ENCODE data around the gene LPCAT1.
"Not testable (repeated sequence)": the region's sequence is repeated elsewhere in the genome, so short reads cannot be mapped to it uniquely, and the experiment has no call there.

Gene LPCAT1

GRCh38 chr5:1539393-1540161, 15.8 kb upstream of the LPCAT1 start:
- not testable (repeated sequence) for H3K27ac ChIP-seq (ENCODE audit: low read depth, low read length); H2BK5ac ChIP-seq (ENCODE audit: low read length); H3K4me2 ChIP-seq (ENCODE audit: low read length); H3K79me2 ChIP-seq (ENCODE audit: control insufficient read depth, insufficient read depth, low read length); H3K56ac ChIP-seq (ENCODE audit: low read length); DNase-seq; H3K4me1 ChIP-seq (ENCODE audit: control insufficient read depth, low read depth, low read length); H3K79me1 ChIP-seq (ENCODE audit: low read length); H4K8ac ChIP-seq (ENCODE audit: low read depth, low read length); H3K4ac ChIP-seq (ENCODE audit: low read depth, low read length); H2BK15ac ChIP-seq (replicated peaks; ENCODE audit: low read depth); H2AK5ac ChIP-seq (ENCODE audit: low read length); H3K4me3 ChIP-seq (ENCODE audit: low read length); H3K23ac ChIP-seq (ENCODE audit: low read length); H3K27me3 ChIP-seq (ENCODE audit: insufficient read depth, low read length, poor library complexity); H4K5ac ChIP-seq (ENCODE audit: low read length); H3K36me3 ChIP-seq (ENCODE audit: control insufficient read depth, insufficient read depth, low read length); H3K9ac ChIP-seq (ENCODE audit: low read length); H3K18ac ChIP-seq (ENCODE audit: low read length); H2BK120ac ChIP-seq (ENCODE audit: low read depth, low read length)
- no CpG with 5 or more reads among the region's 8 CpGs for WGBS (ENCODE audit: extremely low coverage, insufficient coverage, low lambda C conversion rate)

GRCh38 chr5:1538741-1539392, 15.1 kb upstream of the LPCAT1 start:
- no peak for DNase-seq
- WGBS (ENCODE audit: extremely low coverage, insufficient coverage, low lambda C conversion rate): no CpG with 5 or more reads among the region's 13 CpGs
- no peak overlapping the region for H2BK120ac ChIP-seq (ENCODE audit: low read depth, low read length)
- no peak overlapping the region for H3K4ac ChIP-seq (ENCODE audit: low read depth, low read length)
- H3K4me3 ChIP-seq (ENCODE audit: low read length): no peak overlapping the region
- H3K18ac ChIP-seq (ENCODE audit: low read length): no peak overlapping the region
- no peaks in the 10 kb centered on the region for H3K27me3 ChIP-seq (ENCODE audit: insufficient read depth, low read length, poor library complexity)
- no peak overlapping the region for H4K5ac ChIP-seq (ENCODE audit: low read length)
- no peaks in the 10 kb centered on the region for H3K79me2 ChIP-seq (ENCODE audit: control insufficient read depth, insufficient read depth, low read length)
- no peak overlapping the region for H3K23ac ChIP-seq (ENCODE audit: low read length)
- no peak overlapping the region for H4K8ac ChIP-seq (ENCODE audit: low read depth, low read length)
- H3K79me1 ChIP-seq (ENCODE audit: low read length): no peaks in the 10 kb centered on the region
- H3K56ac ChIP-seq (ENCODE audit: low read length): no peak overlapping the region
- no peaks in the 10 kb centered on the region for H3K4me1 ChIP-seq (ENCODE audit: control insufficient read depth, low read depth, low read length)
- no peak overlapping the region for H2AK5ac ChIP-seq (ENCODE audit: low read length)
- no peak overlapping the region for H3K27ac ChIP-seq (ENCODE audit: low read depth, low read length)
- H3K9ac ChIP-seq (ENCODE audit: low read length): no peak overlapping the region
- H3K4me2 ChIP-seq (ENCODE audit: low read length): no peak overlapping the region
- no peak overlapping the region for H2BK5ac ChIP-seq (ENCODE audit: low read length)
- H3K36me3 ChIP-seq (ENCODE audit: control insufficient read depth, insufficient read depth, low read length): no peaks in the 10 kb centered on the region
- no peak overlapping the region for H2BK15ac ChIP-seq (replicated peaks; ENCODE audit: low read depth)

GRCh38 chr5:1538276-1538675, 14.5 kb upstream of the LPCAT1 start:
- no peak overlapping the region for H3K27ac ChIP-seq (ENCODE audit: low read depth, low read length)
- no peak overlapping the region for H3K4ac ChIP-seq (ENCODE audit: low read depth, low read length)
- no peaks in the 10 kb centered on the region for H3K79me1 ChIP-seq (ENCODE audit: low read length)
- no peak overlapping the region for H3K4me3 ChIP-seq (ENCODE audit: low read length)
- H3K27me3 ChIP-seq (ENCODE audit: insufficient read depth, low read length, poor library complexity): no peaks in the 10 kb centered on the region
- H2AK5ac ChIP-seq (ENCODE audit: low read length): no peak overlapping the region
- DNase-seq: no peak
- WGBS (ENCODE audit: extremely low coverage, insufficient coverage, low lambda C conversion rate): no CpG with 5 or more reads among the region's 14 CpGs
- H2BK120ac ChIP-seq (ENCODE audit: low read depth, low read length): no peak overlapping the region
- H3K79me2 ChIP-seq (ENCODE audit: control insufficient read depth, insufficient read depth, low read length): no peaks in the 10 kb centered on the region
- no peak overlapping the region for H3K9ac ChIP-seq (ENCODE audit: low read length)
- no peaks in the 10 kb centered on the region for H3K4me1 ChIP-seq (ENCODE audit: control insufficient read depth, low read depth, low read length)
- no peak overlapping the region for H3K23ac ChIP-seq (ENCODE audit: low read length)
- no peak overlapping the region for H2BK5ac ChIP-seq (ENCODE audit: low read length)
- H4K5ac ChIP-seq (ENCODE audit: low read length): no peak overlapping the region
- no peak overlapping the region for H3K18ac ChIP-seq (ENCODE audit: low read length)
- no peak overlapping the region for H2BK15ac ChIP-seq (replicated peaks; ENCODE audit: low read depth)
- H4K8ac ChIP-seq (ENCODE audit: low read depth, low read length): no peak overlapping the region
- no peak overlapping the region for H3K56ac ChIP-seq (ENCODE audit: low read length)
- H3K4me2 ChIP-seq (ENCODE audit: low read length): no peak overlapping the region
- no peaks in the 10 kb centered on the region for H3K36me3 ChIP-seq (ENCODE audit: control insufficient read depth, insufficient read depth, low read length)

- WGBS (ENCODE audit: extremely low coverage, insufficient coverage, low lambda C conversion rate): no CpG with 5 or more reads among the region's 20 CpGs
- Histone ChIP-seq H3K4me1 (ENCODE audit: control insufficient read depth, low read depth, low read length) (no peaks in the 10 kb centered on the region), H2BK15ac (replicated peaks; ENCODE audit: low read depth) (no peak overlapping the region), H3K27ac (ENCODE audit: low read depth, low read length) (no peak overlapping the region), H4K8ac (ENCODE audit: low read depth, low read length) (no peak overlapping the region), H4K5ac (ENCODE audit: low read length) (no peak overlapping the region), H3K56ac (ENCODE audit: low read length) (no peak overlapping the region), H2AK5ac (ENCODE audit: low read length) (no peak overlapping the region), H3K4me3 (ENCODE audit: low read length) (no peak overlapping the region), H2BK5ac (ENCODE audit: low read length) (no peak overlapping the region), H3K9ac (ENCODE audit: low read length) (no peak overlapping the region), H3K27me3 (ENCODE audit: insufficient read depth, low read length, poor library complexity) (no peaks in the 10 kb centered on the region), H3K23ac (ENCODE audit: low read length) (no peak overlapping the region), H3K79me1 (ENCODE audit: low read length) (no peaks in the 10 kb centered on the region), H3K36me3 (ENCODE audit: control insufficient read depth, insufficient read depth, low read length) (no peaks in the 10 kb centered on the region), H3K4me2 (ENCODE audit: low read length) (no peak overlapping the region), H3K79me2 (ENCODE audit: control insufficient read depth, insufficient read depth, low read length) (no peaks in the 10 kb centered on the region), H3K18ac (ENCODE audit: low read length) (no peak overlapping the region), H3K4ac (ENCODE audit: low read depth, low read length) (no peak overlapping the region), H2BK120ac (ENCODE audit: low read depth, low read length) (no peak overlapping the region)
- DNase-seq: no peak
These were observed 13.9 kb upstream of the LPCAT1 start for GRCh38 chr5:1537603-1538154.

- H3K4me1 ChIP-seq (ENCODE audit: control insufficient read depth, low read depth, low read length): no peaks in the 10 kb centered on the region
- no peak overlapping the region for H2AK5ac ChIP-seq (ENCODE audit: low read length)
- H3K18ac ChIP-seq (ENCODE audit: low read length): no peak overlapping the region
- no peaks in the 10 kb centered on the region for H3K79me1 ChIP-seq (ENCODE audit: low read length)
- H3K9ac ChIP-seq (ENCODE audit: low read length): no peak overlapping the region
- no peak overlapping the region for H4K8ac ChIP-seq (ENCODE audit: low read depth, low read length)
- no peak overlapping the region for H3K56ac ChIP-seq (ENCODE audit: low read length)
- no peaks in the 10 kb centered on the region for H3K27me3 ChIP-seq (ENCODE audit: insufficient read depth, low read length, poor library complexity)
- H2BK15ac ChIP-seq (replicated peaks; ENCODE audit: low read depth): no peak overlapping the region
- H3K4ac ChIP-seq (ENCODE audit: low read depth, low read length): no peak overlapping the region
- H2BK120ac ChIP-seq (ENCODE audit: low read depth, low read length): no peak overlapping the region
- no peak overlapping the region for H3K4me3 ChIP-seq (ENCODE audit: low read length)
- no CpG with 5 or more reads among the region's 8 CpGs for WGBS (ENCODE audit: extremely low coverage, insufficient coverage, low lambda C conversion rate)
- H3K27ac ChIP-seq (ENCODE audit: low read depth, low read length): no peak overlapping the region
- no peak for DNase-seq
- no peak overlapping the region for H3K23ac ChIP-seq (ENCODE audit: low read length)
- no peak overlapping the region for H3K4me2 ChIP-seq (ENCODE audit: low read length)
- H4K5ac ChIP-seq (ENCODE audit: low read length): no peak overlapping the region
- no peaks in the 10 kb centered on the region for H3K79me2 ChIP-seq (ENCODE audit: control insufficient read depth, insufficient read depth, low read length)
- H3K36me3 ChIP-seq (ENCODE audit: control insufficient read depth, insufficient read depth, low read length): no peaks in the 10 kb centered on the region
- H2BK5ac ChIP-seq (ENCODE audit: low read length): no peak overlapping the region
These were observed 13.3 kb upstream of the LPCAT1 start for GRCh38 chr5:1536871-1537602.

Data from mesendoderm (in vitro differentiated cells).